OCI-LY7 (cell line): Measurements from ENCODE around the gene HLA-DQB1. TPM values are rescaled to one million over a fixed set of nuclear protein-coding genes. Genes with fewer than 3 reads are reported as not detected.

Experiments used
- BruUV-seq: library from RNA; stranded (reverse); fragments of 400-500 nt; replicated peaks from 2 replicates; lab custom pipeline; 2021; lab: Mats Ljungman, UMichigan
- CTCF ChIA-PET: fragments of 300-600 bp; sonication (Branson Sonifier 250); formaldehyde crosslinking; loops from one replicate; lab custom pipeline; 2022; ENCODE audit warnings: antibody characterized with exemption; ENCODE audit not compliant: unreplicated experiment; lab: Charles Lee
- POLR2A ChIA-PET: fragments of 300-600 bp; sonication (Branson Sonifier 250); formaldehyde crosslinking; loops from one replicate; lab custom pipeline; 2022; ENCODE audit warnings: antibody characterized with exemption; lab: Charles Lee
- DNase-seq: peaks from one replicate; pipeline ENCODE4 v3.0.0-alpha.2; 2015; ENCODE audit warnings: low spot score
- H2AFZ ChIP-seq: fragments of 200-600 bp; sonication (generic), shearing (Covaris generic); 2 replicates; pipeline ENCODE4 v1.6.1; 2014; ENCODE audit warnings: mild to moderate bottlenecking, antibody characterized with exemption, low read length, moderate library complexity
- H3K27ac ChIP-seq: fragments of 200-600 bp; sonication (generic); 2 replicates; pipeline ENCODE4 v1.5.1; 2014; ENCODE audit warnings: mixed run types, low read depth, mild to moderate bottlenecking, moderate library complexity, low read length, inconsistent platforms; ENCODE audit not compliant: poor library complexity, severe bottlenecking
- H3K36me3 ChIP-seq: fragments of 200-600 bp; sonication (generic); 2 replicates; pipeline ENCODE4 v1.6.1; 2014; ENCODE audit warnings: mild to moderate bottlenecking, antibody characterized with exemption, low read length, moderate library complexity, mixed read lengths; ENCODE audit not compliant: insufficient read depth
- H3K4me1 ChIP-seq: fragments of 200-600 bp; sonication (generic); 2 replicates; pipeline ENCODE4 v1.5.1; 2014; ENCODE audit warnings: mild to moderate bottlenecking, low read length; ENCODE audit not compliant: insufficient read depth, poor library complexity, severe bottlenecking
- H3K4me2 ChIP-seq: fragments of 200-600 bp; sonication (generic); 2 replicates; pipeline ENCODE4 v1.6.1; 2014; ENCODE audit warnings: mild to moderate bottlenecking, low read length
- H3K4me3 ChIP-seq: fragments of 200-600 bp; sonication (generic); 2 replicates; pipeline ENCODE4 v1.5.1; 2014; ENCODE audit warnings: mild to moderate bottlenecking, low read depth, low read length; ENCODE audit not compliant: poor library complexity, severe bottlenecking
- H3K79me2 ChIP-seq: fragments of 200-600 bp; sonication (generic); 2 replicates; pipeline ENCODE4 v1.6.1; 2016; ENCODE audit warnings: low read depth, mild to moderate bottlenecking, low read length, moderate library complexity, mixed read lengths; ENCODE audit not compliant: insufficient read depth
- H3K9me2 ChIP-seq: fragments of 200-600 bp; sonication (generic); 2 replicates; pipeline ENCODE4 v1.6.1; 2016; ENCODE audit warnings: mild to moderate bottlenecking, low read length, mixed read lengths; ENCODE audit not compliant: insufficient read depth
- H3K9me3 ChIP-seq: fragments of 200-600 bp; sonication (generic); 2 replicates; pipeline ENCODE4 v1.6.1; 2014; ENCODE audit warnings: mild to moderate bottlenecking, mixed run types, low read length, mixed read lengths
- H4K20me1 ChIP-seq: fragments of 200-600 bp; sonication (generic); 2 replicates; pipeline ENCODE4 v1.6.1; 2014; ENCODE audit warnings: mild to moderate bottlenecking, antibody characterized with exemption, low read length, moderate library complexity, mixed read lengths; ENCODE audit not compliant: insufficient read depth
- CTCF ChIP-seq: fragments of 200-600 bp; sonication (generic); conservative IDR thresholded peaks from 2 replicates; pipeline ENCODE4 v1.5.1; 2014; ENCODE audit warnings: mild to moderate bottlenecking, antibody characterized with exemption, low read length, moderate library complexity, mixed read lengths
- EZH2phosphoT487 ChIP-seq: fragments of 200-600 bp; sonication (generic); IDR thresholded peaks from 2 replicates; pipeline ENCODE4 v1.6.1; 2018; ENCODE audit warnings: low read depth, borderline replicate concordance, mild to moderate bottlenecking, mixed run types, antibody characterized with exemption, low read length, moderate library complexity, mixed read lengths
- intact Hi-C: fragments of 100-400 bp; cut with micrococcal nuclease; formaldehyde crosslinking; loops from one replicate; pipeline ENCODE4 v1.10.0; 2022; ENCODE audit not compliant: unreplicated experiment
- total RNA-seq, 2 experiments: library from RNA; depleted of rRNA in 1 of 2; stranded (reverse); fragments of >200 nt in 1 of 2; shearing (Covaris generic) in 1 of 2; gene quantifications; 2 replicates each; pipeline ENCODE4 v1.2.3, GENCODE V29; 2014 to 2022

HLA-DQB1 gene
- total RNA-seq, 2 experiments from 2014 or later = 10.5 to 20.9 TPM

GRCh38 chr6:32621372-32621771 is 45.1 kb downstream of the HLA-DQB1 start:
- H3K4me2 ChIP-seq = peak overlapping the region; percentile 79; the same call in 1 of the 2 replicates
- BruUV-seq = no TSS peak
- no peaks in the 10 kb centered on the region for H3K36me3 ChIP-seq
- H3K79me2 ChIP-seq = no peaks in the 10 kb centered on the region
- intact Hi-C loops = loop anchor here (5.0 to 10.0 kb wide), 3 partner anchors 184 to 377 kb away; partner anchors contain the start of gene HLA-DRA
- no peaks in the 10 kb centered on the region for H4K20me1 ChIP-seq
- POLR2A ChIA-PET = interaction anchor here (1.2 to 1.5 kb wide), 2 partner anchors 11 to 12 kb away, joined by 5 to 6 read pairs; no protein-coding TSS in a partner anchor
- H3K4me1 ChIP-seq = peaks cover 56% of the 10 kb centered on the region
- no peak overlapping the region for H2AFZ ChIP-seq
- H3K4me3 ChIP-seq = no peak overlapping the region
- H3K9me3 ChIP-seq = no peaks in the 10 kb centered on the region
- DNase-seq = no peak
- TF ChIP-seq CTCF (no peak), EZH2phosphoT487 (no peak)
- H3K27ac ChIP-seq = no peak overlapping the region
- H3K9me2 ChIP-seq = no peaks in the 10 kb centered on the region
- CTCF ChIA-PET = no interaction called here

GRCh38 chr6:32617751-32618150 is 48.7 kb downstream of the HLA-DQB1 start:
- Histone ChIP-seq H3K4me2 (no peak overlapping the region), H2AFZ (no peak overlapping the region), H3K4me3 (no peak overlapping the region), H3K27ac (no peak overlapping the region), H4K20me1 (no peaks in the 10 kb centered on the region), H3K9me2 (no peaks in the 10 kb centered on the region), H3K79me2 (no peaks in the 10 kb centered on the region), H3K4me1 (peaks cover 27% of the 10 kb centered on the region), H3K36me3 (no peaks in the 10 kb centered on the region), H3K9me3 (no peaks in the 10 kb centered on the region)
- TF ChIP-seq EZH2phosphoT487 (no peak), CTCF (no peak)
- CTCF ChIA-PET = no interaction called here
- intact Hi-C loops = no loop called here
- POLR2A ChIA-PET = interaction anchor here (1.1 kb wide), 1 partner anchor 179 kb away, joined by 4 read pairs; the partner anchor contains the start of gene HLA-DRA
- DNase-seq = no peak
- BruUV-seq = no TSS peak

GRCh38 chr6:32615885-32616532 is 50.4 kb downstream of the HLA-DQB1 start:
- BruUV-seq = no TSS peak
- H3K4me2 ChIP-seq = peak overlapping the region; percentile 17; the same call in 1 of the 2 replicates
- H3K9me3 ChIP-seq = no peaks in the 10 kb centered on the region
- no peak for TF ChIP-seq EZH2phosphoT487
- TF ChIP-seq CTCF = no peak
- H3K79me2 ChIP-seq = no peaks in the 10 kb centered on the region
- no peaks in the 10 kb centered on the region for H4K20me1 ChIP-seq
- peak overlapping the region; percentile 20 for H2AFZ ChIP-seq
- no peaks in the 10 kb centered on the region for H3K36me3 ChIP-seq
- H3K4me3 ChIP-seq = no peak overlapping the region
- intact Hi-C loops = no loop called here
- DNase-seq = no peak
- peaks cover 11% of the 10 kb centered on the region for H3K4me1 ChIP-seq
- H3K9me2 ChIP-seq = no peaks in the 10 kb centered on the region
- ChIA-PET CTCF (no interaction called here), POLR2A (interaction anchor here (0.6 to 1.5 kb wide), 4 partner anchors 20 to 383 kb away, joined by 3 to 5 read pairs (median 4); no protein-coding TSS in a partner anchor)
- no peak overlapping the region for H3K27ac ChIP-seq
